Spinal cord (tissue), 10 donors: ENCODE measurements around the gene CHD1. TPM values are rescaled to one million over a fixed set of nuclear protein-coding genes. Genes with fewer than 3 reads are reported as not detected.

Experiments
- DNase-seq, 6 donors: peaks; one replicate each; pipeline versions ENCODE4 v3.0.0 to v3.0.0-alpha.2; 2013 to 2015; ENCODE audit warnings: low spot score in 6 of 6, low read depth in 4 of 6
- H3K27ac ChIP-seq: one replicate; pipeline ENCODE4 v1.5.1; 2013; ENCODE audit warnings: low read depth, low read length, control low read depth
- H3K27me3 ChIP-seq: one replicate; pipeline ENCODE4 v1.6.1; 2013; ENCODE audit warnings: low read length; ENCODE audit not compliant: control insufficient read depth, insufficient read depth
- H3K36me3 ChIP-seq: one replicate; pipeline ENCODE4 v1.6.1; 2013; ENCODE audit warnings: low read length; ENCODE audit not compliant: control insufficient read depth, insufficient read depth
- H3K4me1 ChIP-seq: one replicate; pipeline ENCODE4 v1.6.1; 2013; ENCODE audit warnings: low read length; ENCODE audit not compliant: control insufficient read depth, insufficient read depth
- H3K4me3 ChIP-seq: one replicate; pipeline ENCODE4 v1.5.1; 2013; ENCODE audit warnings: low read depth, low read length, control low read depth
- H3K9me3 ChIP-seq: one replicate; pipeline ENCODE4 v1.6.1; 2013; ENCODE audit warnings: low read length; ENCODE audit not compliant: control insufficient read depth, insufficient read depth
- WGBS: methylation state at CpG from one replicate; pipeline ENCODE4 v1.1.5; 2013; ENCODE audit warnings: missing lambda C conversion rate; ENCODE audit not compliant: insufficient coverage; 5-methylcytosine and 5-hydroxymethylcytosine counted together
- polyA plus RNA-seq, 2 donors: library from polyadenylated mRNA; unstranded; fragments of 120-200 nt; gene quantifications; one replicate each; pipeline ENCODE4 v1.2.1, GENCODE V29; 2013; ENCODE audit not compliant: insufficient read length in 2 of 2
- total RNA-seq, 2 donors: library from RNA; depleted of rRNA in 1 of 2; stranded (reverse); fragments of 120-200 nt in 1 of 2; fragments of >200 nt in 1 of 2; gene quantifications; one replicate each; pipeline versions ENCODE4 v1.2.3 to v1.2.4, GENCODE V29; 2013 to 2014
- donor health status: healthy.

Gene CHD1
- total and polyA plus RNA-seq, 4 donors, result 32.9 to 78.6 (median 42.3) TPM

- 43% methylated on average over 1 of the region's 2 CpGs for WGBS
- Histone ChIP-seq H3K36me3 (no peaks in the 10 kb centered on the region), H3K4me3 (no peak overlapping the region), H3K4me1 (no peaks in the 10 kb centered on the region), H3K27ac (no peak overlapping the region), H3K27me3 (no peaks in the 10 kb centered on the region), H3K9me3 (no peaks in the 10 kb centered on the region)
- peak in 2 of 6 donors; percentile 21 to 60 for DNase-seq
These were observed 9.7 kb upstream of the CHD1 start for GRCh38 chr5:98938464-98938863.

GRCh38 chr5:98936948-98937715, 8.3 kb upstream of the CHD1 start:
- Histone ChIP-seq H3K9me3 (no peaks in the 10 kb centered on the region), H3K27me3 (no peaks in the 10 kb centered on the region), H3K4me3 (no peak overlapping the region), H3K36me3 (no peaks in the 10 kb centered on the region), H3K27ac (no peak overlapping the region), H3K4me1 (no peaks in the 10 kb centered on the region)
- WGBS, result no CpG with 5 or more reads among the region's 3 CpGs
- no peak for DNase-seq

GRCh38 chr5:98935206-98935605, 6.4 kb upstream of the CHD1 start:
- WGBS, result no CpG with 5 or more reads among the region's 3 CpGs
- Histone ChIP-seq H3K36me3 (no peaks in the 10 kb centered on the region), H3K9me3 (no peaks in the 10 kb centered on the region), H3K4me1 (no peaks in the 10 kb centered on the region), H3K27me3 (no peaks in the 10 kb centered on the region), H3K27ac (no peak overlapping the region), H3K4me3 (no peak overlapping the region)
- no peak for DNase-seq

- WGBS, result no CpG with 5 or more reads among the region's 1 CpG
- Histone ChIP-seq H3K9me3 (no peaks in the 10 kb centered on the region), H3K27me3 (no peaks in the 10 kb centered on the region), H3K4me1 (peaks cover 4% of the 10 kb centered on the region), H3K4me3 (no peak overlapping the region), H3K27ac (no peak overlapping the region), H3K36me3 (no peaks in the 10 kb centered on the region)
- DNase-seq, result peak in 1 of 6 donors; percentile 9
These were observed 5.7 kb upstream of the CHD1 start for GRCh38 chr5:98934546-98934945.

DNA sequence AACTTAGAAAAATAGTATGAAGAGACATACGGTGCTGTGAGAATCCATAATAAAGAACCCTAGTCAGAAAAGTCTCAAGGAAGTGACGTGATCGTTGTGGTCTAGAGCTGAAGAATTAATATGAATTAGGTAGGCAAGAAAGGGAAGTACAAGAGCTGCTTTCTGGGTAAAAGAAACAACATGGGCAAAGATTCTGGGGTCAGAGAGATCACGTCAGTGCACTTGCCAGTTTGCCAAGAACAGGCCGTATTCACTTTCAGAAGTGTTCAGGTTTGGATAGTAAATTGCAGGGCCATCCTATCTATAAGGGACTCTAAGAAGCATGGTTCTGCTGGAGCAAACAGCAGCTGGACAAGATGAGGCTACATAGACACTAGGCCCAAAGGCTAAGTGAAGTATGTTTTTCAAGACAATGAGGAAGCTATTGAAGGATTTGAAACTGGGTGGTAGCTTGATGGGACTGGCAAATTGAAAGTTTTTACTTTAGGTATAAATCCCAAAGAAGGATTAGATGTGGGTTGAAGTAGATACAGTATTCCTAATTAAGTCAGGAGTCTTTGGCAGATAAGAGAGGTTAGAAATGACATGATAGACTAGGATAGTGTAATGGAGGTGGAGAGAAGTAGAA, 4.8 kb upstream of the CHD1 start:
- Histone ChIP-seq H3K27ac (no peak overlapping the region), H3K4me3 (no peak overlapping the region), H3K9me3 (no peaks in the 10 kb centered on the region), H3K4me1 (peaks cover 4% of the 10 kb centered on the region), H3K36me3 (no peaks in the 10 kb centered on the region), H3K27me3 (no peaks in the 10 kb centered on the region)
- WGBS, result 81% methylated on average over 5 of the region's 5 CpGs
- no peak for DNase-seq

DNA sequence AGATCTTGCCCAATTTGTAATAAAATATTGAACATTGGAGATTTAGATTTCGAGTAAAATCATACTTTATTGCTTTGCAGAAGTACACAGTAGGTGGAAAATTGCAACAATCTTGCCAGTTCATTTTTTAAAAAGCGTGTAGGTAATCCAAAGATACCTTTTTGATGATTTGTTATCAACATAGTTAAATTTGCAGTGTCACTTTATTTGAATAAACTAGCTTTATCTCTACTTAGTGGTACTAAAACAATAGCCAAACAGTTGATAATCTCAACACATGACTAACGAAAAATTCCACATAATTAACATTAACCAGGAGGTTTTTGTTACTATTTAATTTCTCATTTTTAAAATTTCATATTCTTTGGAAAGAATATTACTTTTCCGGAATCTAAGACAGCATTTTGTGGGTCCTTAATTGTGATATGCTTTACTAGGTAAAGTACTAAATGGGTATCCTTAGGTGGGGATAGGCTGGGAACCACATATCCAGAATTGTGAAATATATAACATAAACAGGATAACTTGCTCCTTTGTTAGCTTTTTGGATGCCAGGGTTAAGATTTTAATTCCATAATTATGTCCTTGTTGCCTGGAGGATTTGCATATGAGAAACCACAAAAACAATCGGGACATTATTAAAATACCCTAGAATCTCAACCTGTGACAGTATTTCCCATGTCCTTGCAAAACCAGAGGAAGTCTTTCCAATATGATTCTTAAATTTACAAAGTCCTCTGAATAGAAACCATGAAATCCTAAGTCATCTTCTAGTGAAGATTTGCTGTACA, 2.4 kb upstream of the CHD1 start:
- H3K27me3 ChIP-seq, result no peaks in the 10 kb centered on the region
- peaks cover 6% of the 10 kb centered on the region for H3K4me1 ChIP-seq
- WGBS, result no CpG with 5 or more reads among the region's 5 CpGs
- H3K36me3 ChIP-seq, result no peaks in the 10 kb centered on the region
- H3K4me3 ChIP-seq, result no peak overlapping the region
- DNase-seq, result no peak
- no peaks in the 10 kb centered on the region for H3K9me3 ChIP-seq
- no peak overlapping the region for H3K27ac ChIP-seq

DNA sequence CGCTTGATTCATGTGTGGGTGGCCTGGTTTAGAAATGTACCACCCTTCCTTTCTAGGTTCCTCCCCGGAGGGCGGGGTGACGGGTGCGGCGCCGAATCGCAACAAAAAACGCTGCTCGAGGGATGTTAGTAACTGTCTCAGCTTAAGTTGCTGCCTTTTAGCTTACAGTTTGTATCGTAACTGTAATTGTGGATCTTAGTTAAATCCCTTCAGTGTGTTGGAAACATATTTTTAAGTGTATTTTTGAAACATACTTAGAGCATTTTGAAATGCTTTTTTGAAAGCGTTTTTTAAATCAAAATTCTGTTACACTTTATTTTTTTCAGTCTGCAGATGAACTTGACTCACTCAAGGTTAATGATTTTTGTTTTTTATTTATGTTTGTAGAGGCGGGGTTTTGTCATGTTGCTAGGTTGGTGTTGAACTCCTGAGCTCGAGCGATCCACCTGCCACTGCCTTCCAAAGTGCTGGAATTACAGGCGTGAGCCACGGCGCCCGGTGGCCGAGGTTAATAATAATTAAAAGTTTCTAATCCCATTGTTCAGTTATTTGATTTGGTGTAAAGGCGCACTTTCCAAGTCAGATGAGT, 997 bp upstream of the CHD1 start:
- Histone ChIP-seq H3K36me3 (no peaks in the 10 kb centered on the region), H3K27me3 (no peaks in the 10 kb centered on the region), H3K4me1 (peaks cover 6% of the 10 kb centered on the region), H3K4me3 (peak overlapping the region; percentile 96), H3K9me3 (no peaks in the 10 kb centered on the region), H3K27ac (peak overlapping the region; percentile 100)
- no peak for DNase-seq
- 0% methylated on average over 4 of the region's 21 CpGs for WGBS

- under 1% methylated on average over 96 of the region's 106 CpGs for WGBS
- Histone ChIP-seq H3K36me3 (peaks cover 10% of the 10 kb centered on the region), H3K27me3 (no peaks in the 10 kb centered on the region), H3K4me3 (peak overlapping the region; percentile 96), H3K4me1 (peaks cover 6% of the 10 kb centered on the region), H3K9me3 (no peaks in the 10 kb centered on the region), H3K27ac (peak overlapping the region; percentile 100)
- peak in 5 of 6 donors; percentile 36 to 81 (median 40) for DNase-seq
These were observed 576 bp downstream of the CHD1 start for GRCh38 chr5:98927989-98928872.
